Urinary bladder (tissue), 4 donors: Measurements from ENCODE around the gene ACAP2. TPM values are rescaled to one million over a fixed set of nuclear protein-coding genes. Genes with fewer than 3 reads are reported as not detected.
"Not testable (repeated sequence)": the region's sequence is repeated elsewhere in the genome, so short reads cannot be mapped to it uniquely, and the experiment has no call there.

Source experiments
- DNase-seq: peaks from one replicate; pipeline ENCODE4 v3.0.0-alpha.2; 2015; ENCODE audit errors: extremely low spot score
- H3K27ac ChIP-seq: one replicate; pipeline ENCODE4 v1.5.1; 2013; ENCODE audit warnings: low read depth, mild to moderate bottlenecking, moderate library complexity
- H3K36me3 ChIP-seq: one replicate; pipeline ENCODE4 v1.6.1; 2013; ENCODE audit warnings: mild to moderate bottlenecking, moderate library complexity; ENCODE audit not compliant: insufficient read depth
- H3K4me1 ChIP-seq: one replicate; pipeline ENCODE4 v1.6.1; 2013; ENCODE audit warnings: mild to moderate bottlenecking, moderate library complexity; ENCODE audit not compliant: insufficient read depth
- H3K4me3 ChIP-seq: one replicate; pipeline ENCODE4 v1.5.1; 2013; ENCODE audit warnings: low read depth, low read length
- WGBS: extraction: QIAGEN DNeasy Blood & Tissue Kit; methylation state at CpG from one replicate; pipeline ENCODE4 v1.1.7; 2013; 5-methylcytosine and 5-hydroxymethylcytosine counted together
- polyA plus RNA-seq: library from polyadenylated mRNA; stranded (reverse); fragments of 200-250 nt; gene quantifications from one replicate; pipeline ENCODE4 v1.2.3, GENCODE V29; 2013
- total RNA-seq: library from RNA; depleted of rRNA; stranded (reverse); fragments of >200 nt; gene quantifications from one replicate; pipeline ENCODE4 v1.2.3, GENCODE V29; 2014
- donor health status: healthy with polysubstance abuse.
- donor health status: healthy.

Gene ACAP2
- total and polyA plus RNA-seq, 2 donors: 15.7 to 151 TPM

GRCh38 chr3:195240939-195241338 is 201.9 kb downstream of the ACAP2 start:
- Histone ChIP-seq H3K27ac (no peak overlapping the region), H3K4me3 (no peak overlapping the region), H3K4me1 (no peaks in the 10 kb centered on the region), H3K36me3 (no peaks in the 10 kb centered on the region)
- 84% methylated on average over 6 of the region's 6 CpGs for WGBS
- no peak for DNase-seq

- no peak for DNase-seq
- 69% methylated on average over 15 of the region's 15 CpGs for WGBS
- H3K36me3 ChIP-seq: no peaks in the 10 kb centered on the region
- H3K4me3 ChIP-seq: no peak overlapping the region
- no peaks in the 10 kb centered on the region for H3K4me1 ChIP-seq
- no peak overlapping the region for H3K27ac ChIP-seq
Measured at GRCh38 chr3:195240171-195240701, 202.6 kb downstream of the ACAP2 start.

- H3K4me1 ChIP-seq: no peaks in the 10 kb centered on the region
- no peaks in the 10 kb centered on the region for H3K36me3 ChIP-seq
- WGBS: 81% methylated on average over 3 of the region's 3 CpGs
- H3K4me3 ChIP-seq: no peak overlapping the region
- DNase-seq: no peak
- no peak overlapping the region for H3K27ac ChIP-seq
Measured at GRCh38 chr3:195239121-195239520, 203.7 kb downstream of the ACAP2 start.

DNA sequence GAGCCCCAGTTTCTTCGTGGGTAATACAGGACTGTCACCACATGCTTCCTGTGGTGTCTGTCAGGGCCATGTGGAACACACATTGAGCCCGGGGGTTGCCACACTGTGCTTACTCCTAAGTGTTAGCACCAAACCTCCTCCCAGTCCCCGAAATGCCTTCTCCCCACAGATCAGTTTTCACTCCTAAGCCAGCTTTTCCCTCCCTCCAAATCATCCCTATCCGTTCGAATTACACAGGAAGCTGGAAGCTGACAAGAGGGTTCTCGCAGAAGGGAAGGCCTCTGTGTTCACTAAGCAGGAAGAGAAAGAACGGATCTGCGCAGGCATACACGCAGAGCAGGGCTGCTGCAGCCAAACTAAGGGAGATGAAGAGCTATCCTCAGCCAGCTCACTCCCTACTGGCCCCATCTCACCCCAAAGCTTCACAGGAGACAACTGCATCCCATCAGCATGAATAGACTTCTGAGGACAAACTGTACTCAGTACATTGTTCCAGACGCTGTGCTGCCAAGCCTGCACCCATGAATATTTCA is 204.2 kb downstream of the ACAP2 start:
- DNase-seq: peak; percentile 66
- H3K27ac ChIP-seq: no peak overlapping the region

GRCh38 chr3:195238081-195238571 is 204.7 kb downstream of the ACAP2 start:
- no peak for DNase-seq
- Histone ChIP-seq H3K4me1 (no peaks in the 10 kb centered on the region), H3K27ac (no peak overlapping the region), H3K4me3 (no peak overlapping the region), H3K36me3 (no peaks in the 10 kb centered on the region)
- WGBS: 83% methylated on average over 12 of the region's 12 CpGs

More for the DNA sequence above, 204.2 kb downstream of the ACAP2 start:
- Histone ChIP-seq H3K36me3 (no peaks in the 10 kb centered on the region), H3K4me3 (no peak overlapping the region), H3K4me1 (no peaks in the 10 kb centered on the region)
- 37% methylated on average over 10 of the region's 10 CpGs for WGBS

DNA sequence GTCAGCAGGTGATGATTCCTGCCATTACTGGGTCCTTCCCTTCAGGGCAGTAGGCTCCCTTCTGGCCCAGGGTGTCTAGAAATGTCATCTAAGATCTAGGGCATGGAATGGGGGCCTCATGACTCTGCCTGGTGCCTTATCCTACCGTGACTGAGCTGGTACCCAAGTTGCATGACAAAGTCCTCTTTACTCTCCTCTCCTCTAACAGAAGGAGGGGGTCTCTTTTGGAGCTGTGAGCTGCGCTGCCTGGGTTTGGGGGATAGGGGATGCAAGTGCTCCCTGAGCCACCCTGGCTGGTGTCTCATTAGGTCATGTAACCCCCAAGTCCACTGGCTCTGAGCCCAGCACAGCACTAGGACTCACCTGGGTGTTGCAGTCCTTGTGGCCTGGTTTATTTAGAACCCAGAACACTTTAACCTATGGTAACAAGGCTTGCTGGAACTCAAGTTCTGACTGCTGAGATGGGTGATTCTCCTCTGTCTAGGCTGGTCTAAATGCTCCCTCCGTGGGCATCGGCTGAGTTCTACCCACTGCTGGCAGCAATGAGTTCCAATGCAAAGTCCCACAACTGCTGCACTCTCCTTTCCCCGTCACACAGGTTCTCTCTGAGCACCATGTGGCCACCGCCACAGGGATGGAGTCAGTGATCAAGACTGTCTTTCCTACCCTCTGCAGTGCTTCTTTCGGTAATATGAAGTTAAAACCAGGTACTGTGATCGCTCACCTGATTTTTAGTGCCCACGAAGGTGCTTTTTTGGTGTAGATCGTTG is 205.8 kb downstream of the ACAP2 start:
- no peaks in the 10 kb centered on the region for H3K36me3 ChIP-seq

GRCh38 chr3:195236076-195236798 is 206.6 kb downstream of the ACAP2 start:
- no peaks in the 10 kb centered on the region for H3K4me1 ChIP-seq
- no peak overlapping the region for H3K4me3 ChIP-seq
- H3K27ac ChIP-seq: no peak overlapping the region
- WGBS: 94% methylated on average over 5 of the region's 5 CpGs
- no peak for DNase-seq
- no peaks in the 10 kb centered on the region for H3K36me3 ChIP-seq

More for the DNA sequence above, 205.8 kb downstream of the ACAP2 start:
- Histone ChIP-seq H3K4me1 (no peaks in the 10 kb centered on the region), H3K27ac (no peak overlapping the region), H3K4me3 (no peak overlapping the region)
- 98% methylated on average over 10 of the region's 10 CpGs for WGBS
- no peak for DNase-seq

DNA sequence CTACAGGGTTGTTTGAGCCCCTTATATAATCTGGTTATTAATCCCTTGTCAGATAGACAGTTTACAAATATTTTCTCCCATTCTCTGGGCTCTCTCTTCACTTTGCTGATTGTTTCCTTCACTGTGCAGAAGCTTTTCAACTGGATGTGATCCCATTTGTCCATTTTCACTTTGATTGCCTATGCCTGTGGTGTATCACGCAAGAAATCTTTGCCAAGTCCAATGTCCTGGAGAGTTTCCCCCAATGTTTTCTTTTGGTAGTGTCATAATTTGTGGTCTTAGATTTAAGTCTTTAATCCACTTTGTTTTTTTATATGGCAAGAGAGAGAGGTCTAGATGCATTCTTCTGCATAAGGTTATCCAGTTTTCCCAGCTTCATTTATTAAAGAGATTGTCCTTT is 212.6 kb downstream of the ACAP2 start:
- DNase-seq: no peak
- no peaks in the 10 kb centered on the region for H3K36me3 ChIP-seq
- no peak overlapping the region for H3K27ac ChIP-seq
- H3K4me3 ChIP-seq: no peak overlapping the region
- H3K4me1 ChIP-seq: no peaks in the 10 kb centered on the region
- WGBS: 96% methylated on average over 1 of the region's 1 CpG

DNA sequence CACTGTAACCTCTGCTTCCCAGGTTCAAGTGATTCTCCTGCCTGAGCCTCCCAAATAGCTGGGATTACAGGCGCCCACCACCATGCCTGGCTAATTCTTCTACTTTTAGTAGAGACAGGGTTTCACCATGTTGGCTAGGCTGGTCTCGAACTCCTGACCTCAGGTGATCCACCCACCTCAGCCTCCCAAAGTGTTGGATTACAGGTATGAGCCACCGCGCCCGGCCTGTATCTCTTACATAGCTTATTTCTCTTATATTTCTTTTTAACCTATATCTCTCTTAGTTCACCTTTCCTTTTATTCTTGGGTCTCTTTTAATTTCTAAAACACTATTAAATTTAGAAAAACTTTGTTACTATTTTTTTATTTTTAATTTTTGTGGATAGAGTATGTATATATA is 213.9 kb downstream of the ACAP2 start:
- DNase-seq, H3K4me3 ChIP-seq, H3K4me1 ChIP-seq, H3K27ac ChIP-seq, H3K36me3 ChIP-seq: not testable (repeated sequence)
- 95% methylated on average over 5 of the region's 5 CpGs for WGBS

DNA sequence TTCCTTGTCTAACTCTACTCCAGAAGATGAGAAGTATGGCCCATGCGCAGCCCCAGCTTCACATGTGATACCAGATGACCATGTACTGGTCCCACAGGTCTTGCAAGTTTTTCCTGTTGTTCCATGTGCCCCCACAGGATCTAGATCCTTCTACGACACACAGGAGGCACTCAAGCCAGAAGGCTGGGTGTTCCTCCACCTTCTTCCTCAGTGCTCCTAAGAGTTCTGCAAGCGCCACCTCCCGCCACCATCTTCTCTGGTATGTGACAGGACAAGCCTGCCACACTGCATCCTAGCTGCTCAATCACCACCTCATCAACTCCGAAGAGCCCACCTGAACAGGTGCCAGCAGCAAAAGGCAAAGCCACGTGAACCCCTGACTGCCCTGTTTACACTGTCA is 214.9 kb downstream of the ACAP2 start:
- DNase-seq: no peak
- H3K27ac ChIP-seq: no peak overlapping the region
- 96% methylated on average over 6 of the region's 6 CpGs for WGBS
- H3K4me1 ChIP-seq: no peaks in the 10 kb centered on the region
- H3K4me3 ChIP-seq: no peak overlapping the region
- H3K36me3 ChIP-seq: no peaks in the 10 kb centered on the region

DNA sequence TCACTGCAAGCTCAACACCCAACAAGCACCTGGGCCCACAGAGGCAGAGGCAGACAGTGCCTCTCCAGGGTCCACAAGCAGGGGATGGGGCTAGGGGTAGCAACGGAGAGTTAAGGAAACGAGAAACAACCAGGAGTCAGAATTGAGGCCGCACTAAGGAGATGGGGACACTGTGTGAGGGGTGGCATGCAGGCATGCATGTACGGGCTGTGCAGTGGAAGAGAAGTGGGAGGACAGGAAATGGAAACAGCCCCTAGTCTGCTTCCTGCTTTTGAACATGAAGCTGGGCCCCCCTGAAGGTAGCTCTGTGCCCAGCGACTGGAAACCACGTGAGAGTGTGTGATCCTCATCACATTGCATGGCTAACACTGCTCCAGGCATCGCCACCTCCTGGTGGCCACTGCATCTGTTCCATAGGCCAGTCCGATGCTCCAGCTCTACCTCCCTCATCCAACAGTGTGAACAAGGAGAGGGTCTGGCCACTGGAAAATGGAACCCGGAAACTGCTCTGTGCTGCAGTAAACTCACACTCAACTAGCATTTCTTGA is 215.8 kb downstream of the ACAP2 start:
- WGBS: 70% methylated on average over 9 of the region's 9 CpGs
- no peak for DNase-seq
- Histone ChIP-seq H3K4me1 (no peaks in the 10 kb centered on the region), H3K27ac (no peak overlapping the region), H3K36me3 (no peaks in the 10 kb centered on the region), H3K4me3 (no peak overlapping the region)

GRCh38 chr3:195226445-195226844 is 216.4 kb downstream of the ACAP2 start:
- Histone ChIP-seq H3K4me3 (no peak overlapping the region), H3K36me3 (no peaks in the 10 kb centered on the region), H3K4me1 (no peaks in the 10 kb centered on the region), H3K27ac (no peak overlapping the region)
- 94% methylated on average over 7 of the region's 7 CpGs for WGBS
- DNase-seq: no peak

DNA sequence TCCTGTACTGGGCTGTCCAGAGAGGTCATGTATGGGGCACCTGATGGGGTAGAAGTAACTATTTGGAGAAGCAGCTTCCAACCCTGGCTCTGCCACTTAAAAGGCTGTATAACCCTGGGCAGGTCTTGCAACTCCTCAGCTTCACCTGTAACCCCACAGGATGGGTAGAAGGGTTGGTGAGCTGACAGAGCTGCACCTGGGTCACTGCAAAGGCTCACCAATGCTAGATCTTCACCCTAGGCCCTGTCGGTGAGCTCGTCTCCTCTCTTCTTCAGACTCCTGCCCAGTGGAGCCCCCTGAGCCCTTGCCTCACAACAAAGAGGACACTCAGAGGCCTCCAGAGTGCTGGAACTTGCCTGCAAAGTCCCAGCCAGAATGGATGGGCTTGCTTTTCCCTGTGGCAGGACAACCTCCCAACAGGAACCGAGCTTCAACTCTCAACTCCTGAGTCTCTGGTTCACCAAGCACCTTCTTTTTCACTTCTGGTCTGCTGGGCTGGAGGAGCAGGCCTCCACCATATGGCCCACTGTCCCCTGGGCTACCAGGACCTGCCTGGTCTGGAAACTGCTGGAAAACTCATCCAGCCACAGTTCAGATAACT is 217.7 kb downstream of the ACAP2 start:
- H3K27ac ChIP-seq: no peak overlapping the region
- no peak for DNase-seq
- no peaks in the 10 kb centered on the region for H3K4me1 ChIP-seq
- no peak overlapping the region for H3K4me3 ChIP-seq
- H3K36me3 ChIP-seq: no peaks in the 10 kb centered on the region
- 96% methylated on average over 3 of the region's 3 CpGs for WGBS
